Subcutaneous preadipocyte (primary cell): ENCODE measurements around the gene EMP3. TPM values are rescaled to one million over a fixed set of nuclear protein-coding genes. Genes with fewer than 3 reads are reported as not detected.

ENCODE experiments used
- total RNA-seq: library from RNA; depleted of rRNA; stranded (reverse); fragments of >200 nt; gene quantifications from 2 replicates; pipeline ENCODE4 v1.2.3, GENCODE V29; 2012

EMP3 gene
- 345 and 381 TPM in 2 replicates for total RNA-seq

GRCh38 chr19:48325265-48325910, at the start of gene EMP3:
TSS of gene EMP3 (plus strand) at chr19:48325552. CDS start at chr19:48326845, 1,293 bp downstream.

GRCh38 chr19:48363810-48364597, 38.7 kb downstream of the EMP3 start, which contains the start of the genes SYNGR4 and TMEM143:
TSS of gene SYNGR4 (plus strand) at chr19:48364367. CDS start at chr19:48365843, 1,476 bp downstream.
TSS of gene TMEM143 (minus strand) at chr19:48363940. CDS start at chr19:48363920, 20 bp downstream.

Other genes starting within 250 kb of the EMP3 start
- gene PLA2G4C, start 214.7 kb upstream of the EMP3 start, total RNA-seq = 1.8 and 2.2 TPM in 2 replicates
- 34.9 and 51.2 TPM in 2 replicates for gene LIG1, start 155.2 kb upstream of the EMP3 start, total RNA-seq
- gene ZSWIM9, start 154.9 kb upstream of the EMP3 start, total RNA-seq = 1.1 and 1.8 TPM in 2 replicates
- 10.7 and 14.9 TPM in 2 replicates for gene CARD8, start 69.6 kb upstream of the EMP3 start, total RNA-seq
- gene ZNF114, start 55.5 kb upstream of the EMP3 start, total RNA-seq = under 0.01 and 0.39 TPM in 2 replicates
- gene TMEM143, start 38.4 kb downstream of the EMP3 start, total RNA-seq = 5.1 and 5.7 TPM in 2 replicates
- not detected in 2 replicates for gene SYNGR4, start 38.8 kb downstream of the EMP3 start, total RNA-seq
- gene KDELR1, start 66.0 kb downstream of the EMP3 start, total RNA-seq = 84.9 and 89.1 TPM in 2 replicates
- gene GRIN2D, start 68.1 kb downstream of the EMP3 start, total RNA-seq = 0.37 and 0.78 TPM in 2 replicates
- gene GRWD1, start 120.4 kb downstream of the EMP3 start, total RNA-seq = 32.7 and 53.6 TPM in 2 replicates
- 0.37 and 0.59 TPM in 2 replicates for gene KCNJ14, start 130.0 kb downstream of the EMP3 start, total RNA-seq
- gene CYTH2, start 143.8 kb downstream of the EMP3 start, total RNA-seq = 31.7 and 34.5 TPM in 2 replicates
- not detected in 2 replicates for gene LMTK3, start 186.3 kb downstream of the EMP3 start, total RNA-seq
- not detected in 2 replicates for gene SULT2B1, start 226.6 kb downstream of the EMP3 start, total RNA-seq